RWPE1 (cell line): Measurements from ENCODE around the gene CLDN10.
"Not testable (repeated sequence)": the region's sequence is repeated elsewhere in the genome, so short reads cannot be mapped to it uniquely, and the experiment has no call there.

Experiments
- CTCF ChIA-PET: fragments of 350-600 bp; sonication (Branson Sonifier 250); formaldehyde crosslinking; extraction: SDS; loops from one replicate; lab custom pipeline; 2021; lab: Yijun Ruan, JAX
- POLR2A ChIA-PET: fragments of 400-600 bp; formaldehyde crosslinking; extraction: SDS; loops from one replicate; lab custom pipeline; 2020; ENCODE audit warnings: antibody characterized with exemption; ENCODE audit not compliant: low non-redundant PET; lab: Yijun Ruan, JAX
- DNase-seq: peaks from one replicate; pipeline ENCODE4 v3.0.0; 2012; ENCODE audit warnings: low spot score
- H3K27ac ChIP-seq: fragments of 450-650 bp; 2 replicates; pipeline ENCODE4 v1.5.1; 2017
- CTCF ChIP-seq: fragments of 450-650 bp; conservative IDR thresholded peaks from 2 replicates; pipeline ENCODE4 v1.5.1; 2017; ENCODE audit warnings: low read depth, mild to moderate bottlenecking

The CLDN10 gene

GRCh38 chr13:95509521-95510310 is 42.8 kb upstream of the CLDN10 start:
- no peak overlapping the region for H3K27ac ChIP-seq
- POLR2A ChIA-PET, result no interaction called here
- DNase-seq, result peak; percentile 70
- CTCF ChIA-PET, result interaction anchor here (1.1 kb wide), 1 partner anchor 16 kb away, joined by 6 read pairs; no protein-coding TSS in a partner anchor
- no peak for TF ChIP-seq CTCF

GRCh38 chr13:95510950-95511349 is 41.6 kb upstream of the CLDN10 start:
- CTCF ChIA-PET, result no interaction called here
- POLR2A ChIA-PET, result no interaction called here
- no peak for TF ChIP-seq CTCF
- no peak overlapping the region for H3K27ac ChIP-seq
- DNase-seq, result no peak

GRCh38 chr13:95512424-95512823 is 40.1 kb upstream of the CLDN10 start:
- POLR2A ChIA-PET, result no interaction called here
- CTCF ChIA-PET, result no interaction called here
- no peak for DNase-seq
- TF ChIP-seq CTCF, result no peak
- no peak overlapping the region for H3K27ac ChIP-seq

GRCh38 chr13:95512957-95513356 is 39.6 kb upstream of the CLDN10 start:
- DNase-seq, result no peak
- no peak for TF ChIP-seq CTCF
- POLR2A ChIA-PET, result no interaction called here
- CTCF ChIA-PET, result interaction anchor here (0.6 to 0.7 kb wide), 2 partner anchors 41 to 317 kb away, joined by 3 read pairs; no protein-coding TSS in a partner anchor
- H3K27ac ChIP-seq, result no peak overlapping the region

GRCh38 chr13:95515606-95516005 is 36.9 kb upstream of the CLDN10 start:
- POLR2A ChIA-PET, H3K27ac ChIP-seq, DNase-seq: not testable (repeated sequence)
- CTCF ChIA-PET, result interaction anchor here (0.6 kb wide), 1 partner anchor 601 kb away, joined by 3 read pairs; no protein-coding TSS in a partner anchor

- TF ChIP-seq CTCF, result no peak
- CTCF ChIA-PET, result no interaction called here
- no peak for DNase-seq
- POLR2A ChIA-PET, result no interaction called here
- H3K27ac ChIP-seq, result no peak overlapping the region
Measured at GRCh38 chr13:95516021-95516420, 36.5 kb upstream of the CLDN10 start.

- ChIA-PET POLR2A (no interaction called here), CTCF (no interaction called here)
Measured at GRCh38 chr13:95516492-95516891, 36.0 kb upstream of the CLDN10 start.

More at GRCh38 chr13:95516492-95516891, 36.0 kb upstream of the CLDN10 start:
- TF ChIP-seq CTCF, result no peak
- DNase-seq, result no peak
- no peak overlapping the region for H3K27ac ChIP-seq
